ENCODE measurements around the gene SLC7A1. TPM values are rescaled to one million over a fixed set of nuclear protein-coding genes. Genes with fewer than 3 reads are reported as not detected.
A peak's percentile ranks its signal among the peaks of the same experiment; 100 is the strongest.

The SLC7A1 gene
- total and polyA plus RNA-seq, 12 donors = 3.8 to 29.2 (median 17.4) TPM

DNA sequence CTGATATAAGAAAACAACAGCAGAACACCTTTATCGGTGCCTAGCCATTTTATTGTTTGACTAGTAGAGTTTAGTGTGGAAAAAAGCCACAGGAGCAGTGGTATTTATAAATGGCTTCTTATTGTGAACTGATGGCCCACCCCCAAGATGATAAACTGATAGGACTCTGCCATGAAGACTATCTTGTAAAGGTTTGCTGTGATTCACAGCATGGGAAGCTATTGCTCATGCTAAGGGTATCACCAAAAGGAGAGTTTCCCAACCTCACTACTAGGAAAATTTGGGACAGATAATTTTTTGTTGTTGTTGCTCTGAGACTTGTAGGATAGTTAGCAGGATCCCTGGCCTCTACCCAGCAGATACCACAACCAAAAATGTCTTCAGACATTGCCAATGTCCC is 12.0 kb upstream of the SLC7A1 start:
- DNase-seq (no peak), ATAC-seq (no peak)
- Histone ChIP-seq H3K36me3 (no peaks in the 10 kb centered on the region), H3K9me3 (no peaks in the 10 kb centered on the region), H3K4me1 (peaks cover 0 to 11% (median 0%) of the 10 kb centered on the region in 9 donors), H3K4me3 (no peak overlapping the region), H3K27me3 (peaks cover 0 to 10% (median 0%) of the 10 kb centered on the region in 7 donors), H3K27ac (no peak overlapping the region)
- TF ChIP-seq, protein P1, sequence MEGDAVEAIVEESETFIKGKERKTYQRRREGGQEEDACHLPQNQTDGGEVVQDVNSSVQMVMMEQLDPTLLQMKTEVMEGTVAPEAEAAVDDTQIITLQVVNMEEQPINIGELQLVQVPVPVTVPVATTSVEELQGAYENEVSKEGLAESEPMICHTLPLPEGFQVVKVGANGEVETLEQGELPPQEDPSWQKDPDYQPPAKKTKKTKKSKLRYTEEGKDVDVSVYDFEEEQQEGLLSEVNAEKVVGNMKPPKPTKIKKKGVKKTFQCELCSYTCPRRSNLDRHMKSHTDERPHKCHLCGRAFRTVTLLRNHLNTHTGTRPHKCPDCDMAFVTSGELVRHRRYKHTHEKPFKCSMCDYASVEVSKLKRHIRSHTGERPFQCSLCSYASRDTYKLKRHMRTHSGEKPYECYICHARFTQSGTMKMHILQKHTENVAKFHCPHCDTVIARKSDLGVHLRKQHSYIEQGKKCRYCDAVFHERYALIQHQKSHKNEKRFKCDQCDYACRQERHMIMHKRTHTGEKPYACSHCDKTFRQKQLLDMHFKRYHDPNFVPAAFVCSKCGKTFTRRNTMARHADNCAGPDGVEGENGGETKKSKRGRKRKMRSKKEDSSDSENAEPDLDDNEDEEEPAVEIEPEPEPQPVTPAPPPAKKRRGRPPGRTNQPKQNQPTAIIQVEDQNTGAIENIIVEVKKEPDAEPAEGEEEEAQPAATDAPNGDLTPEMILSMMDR (IDR thresholded peaks at IDR 0.05) = no peak
- intact Hi-C loops (cut with DNase I) = loop anchor here in 1 of 10 donors (5.0 kb wide), 1 partner anchor 80 kb away; no protein-coding TSS in a partner anchor
- 96 to 97% methylated on average over 1 of the region's 1 CpG for WGBS, 2 donors

DNA sequence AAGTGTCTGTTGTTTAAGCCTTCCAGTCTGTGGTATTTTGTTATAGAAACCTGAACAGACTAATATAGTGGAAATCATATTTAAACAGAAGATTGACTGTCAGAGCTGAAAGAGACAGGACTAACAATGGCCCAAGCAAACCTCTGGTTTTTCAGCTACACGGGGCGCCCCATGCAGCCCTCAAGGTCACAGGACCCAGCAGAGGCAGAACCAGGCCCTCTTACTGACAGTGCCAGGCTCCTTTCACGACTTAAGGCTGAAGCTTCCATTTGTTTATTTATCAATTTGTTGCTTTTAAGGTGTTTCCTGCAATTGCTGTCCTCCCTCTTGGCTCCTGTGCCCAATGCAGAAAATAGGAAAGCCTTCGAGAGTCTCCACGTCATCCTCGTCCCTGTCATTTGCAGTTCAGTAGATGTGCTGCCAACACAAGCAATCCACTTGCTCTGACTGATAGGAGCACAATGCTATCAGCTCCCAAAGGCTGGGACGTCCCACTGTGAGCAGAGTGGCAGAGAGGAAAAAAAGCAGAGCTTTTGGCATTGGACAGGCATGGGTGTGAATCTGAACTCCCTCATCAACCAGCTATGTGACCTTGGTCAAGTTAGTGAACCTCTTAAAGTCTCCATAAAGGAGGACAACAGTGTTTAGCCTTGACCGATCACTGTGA is 10.5 kb upstream of the SLC7A1 start:
- 32 to 37% methylated on average over 8 of the region's 8 CpGs for WGBS, 2 donors
- peak; percentile 77 to 99 (median 95) for ATAC-seq
- H3K27ac ChIP-seq = peak overlapping the region in 8 of 10 donors; percentile 40 to 77 (median 64)
- no peaks in the 10 kb centered on the region for H3K9me3 ChIP-seq
- peaks cover 0 to 3% (median 0%) of the 10 kb centered on the region in 7 donors for H3K27me3 ChIP-seq
- DNase-seq = peak in 1 of 2 donors; percentile 60
- intact Hi-C loops (cut with DNase I) = loop anchor here in 1 of 10 donors (5.0 kb wide), 1 partner anchor 81 kb away; no protein-coding TSS in a partner anchor
- H3K36me3 ChIP-seq = no peaks in the 10 kb centered on the region
- TF ChIP-seq, protein P1 (IDR thresholded peaks at IDR 0.05) = no peak
- no peak overlapping the region for H3K4me3 ChIP-seq
- H3K4me1 ChIP-seq = peaks cover 0 to 11% (median 0%) of the 10 kb centered on the region in 9 donors

DNA sequence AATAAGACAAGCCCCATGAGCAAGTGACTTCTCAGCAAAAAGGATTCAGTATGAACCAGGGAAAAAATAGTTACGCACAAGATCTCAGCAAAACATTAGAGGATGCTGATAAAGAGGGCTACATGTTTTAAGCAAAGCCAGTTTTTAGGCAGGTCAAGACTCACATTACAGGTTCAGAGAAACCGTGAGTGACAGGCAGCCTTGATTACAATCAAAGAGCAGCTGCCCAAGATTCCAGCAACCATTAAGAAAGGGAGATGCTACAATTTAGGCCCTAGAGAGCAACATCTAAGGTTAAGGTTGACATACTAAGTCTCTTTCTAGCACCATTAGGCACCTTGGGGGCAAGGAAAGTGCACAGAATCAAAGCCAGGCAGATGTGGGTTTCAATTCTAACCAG is 2.8 kb upstream of the SLC7A1 start:
- ATAC-seq (no peak), DNase-seq (no peak)
- no peak overlapping the region for H3K27ac ChIP-seq
- no peaks in the 10 kb centered on the region for H3K9me3 ChIP-seq
- 94 to 96% methylated on average over 2 of the region's 2 CpGs for WGBS, 2 donors
- intact Hi-C loops (cut with DNase I) = loop anchor here in 3 of 10 donors (5.0 to 10.0 kb wide), 2 partner anchors 91 to 106 kb away; no protein-coding TSS in a partner anchor
- H3K27me3 ChIP-seq = peaks cover 0 to 11% (median 0%) of the 10 kb centered on the region in 7 donors
- H3K36me3 ChIP-seq = no peaks in the 10 kb centered on the region
- TF ChIP-seq, protein P1 (IDR thresholded peaks at IDR 0.05) = no peak
- no peak overlapping the region for H3K4me3 ChIP-seq
- H3K4me1 ChIP-seq = peaks cover 3 to 20% (median 12%) of the 10 kb centered on the region in 9 donors

DNA sequence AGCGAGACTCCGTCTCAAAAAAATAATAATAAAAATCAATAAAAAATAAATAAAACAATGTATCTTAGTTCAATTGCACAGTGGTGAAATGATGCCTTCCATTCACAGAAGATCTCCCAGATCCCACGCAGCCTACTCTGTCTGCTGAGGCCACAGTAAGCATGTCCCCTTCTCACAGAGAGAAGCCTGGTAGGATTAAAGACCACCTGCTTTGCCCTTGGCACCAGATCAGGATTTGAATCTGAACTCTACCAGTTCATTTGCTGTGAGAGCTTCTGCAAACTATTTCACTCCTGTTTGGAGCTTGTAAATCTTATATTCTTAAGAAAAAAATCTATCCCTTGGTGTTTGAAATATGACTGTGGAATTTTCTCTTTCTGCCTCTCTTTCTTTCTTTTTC is 2.2 kb upstream of the SLC7A1 start:
- WGBS, 2 donors = 95 to 97% methylated on average over 3 of the region's 3 CpGs

More for the DNA sequence above, 2.2 kb upstream of the SLC7A1 start:
- DNase-seq (no peak), ATAC-seq (no peak)
- peaks cover 3 to 20% (median 12%) of the 10 kb centered on the region in 9 donors for H3K4me1 ChIP-seq
- H3K27me3 ChIP-seq = peaks cover 0 to 11% (median 0%) of the 10 kb centered on the region in 7 donors
- intact Hi-C loops (cut with DNase I) = loop anchor here in 3 of 10 donors (5.0 to 10.0 kb wide), 2 partner anchors 90 to 107 kb away; no protein-coding TSS in a partner anchor
- H3K4me3 ChIP-seq = no peak overlapping the region
- no peaks in the 10 kb centered on the region for H3K36me3 ChIP-seq
- no peak overlapping the region for H3K27ac ChIP-seq
- H3K9me3 ChIP-seq = no peaks in the 10 kb centered on the region
- TF ChIP-seq, protein P1 (IDR thresholded peaks at IDR 0.05) = no peak
